NT2/D1 (cell line): Measurements from ENCODE around the gene TMEM203.

Experiments used
- DNase-seq: peaks from one replicate; pipeline ENCODE4 v3.0.0-alpha.2; 2011; ENCODE audit warnings: low read depth, low spot score
- H3K27me3 ChIP-seq: 2 replicates; pipeline ENCODE4 v1.6.0; 2011; ENCODE audit warnings: mild to moderate bottlenecking; ENCODE audit not compliant: insufficient read length, insufficient read depth
- H3K36me3 ChIP-seq: 2 replicates; pipeline ENCODE4 v1.6.1; 2011; ENCODE audit warnings: mild to moderate bottlenecking, low read length, mixed read lengths; ENCODE audit not compliant: insufficient read depth, insufficient read length
- H3K4me1 ChIP-seq: 2 replicates; pipeline ENCODE4 v1.5.1; 2011; ENCODE audit not compliant: insufficient read depth, insufficient read length
- H3K4me3 ChIP-seq: 2 replicates; pipeline ENCODE4 v1.5.1; 2011; ENCODE audit warnings: low read depth; ENCODE audit not compliant: insufficient read length
- H3K9ac ChIP-seq: 2 replicates; pipeline ENCODE4 v1.6.0; 2011; ENCODE audit warnings: low read depth; ENCODE audit not compliant: insufficient read length
- H3K9me3 ChIP-seq: 2 replicates; pipeline ENCODE4 v1.5.1; 2011; ENCODE audit warnings: mild to moderate bottlenecking, low read length; ENCODE audit not compliant: insufficient read depth
- SUZ12 ChIP-seq: IDR thresholded peaks from 2 replicates; pipeline ENCODE4 v1.6.1; 2011; ENCODE audit not compliant: insufficient read length, insufficient read depth; ENCODE audit errors: extremely low read depth
- YY1 ChIP-seq: IDR thresholded peaks from 2 replicates; pipeline ENCODE4 v1.6.1; 2011; ENCODE audit not compliant: insufficient read length, insufficient read depth
- ZNF274 ChIP-seq: IDR thresholded peaks from 2 replicates; pipeline ENCODE4 v1.6.1; 2011; ENCODE audit warnings: mild to moderate bottlenecking, low read depth, low read length

The TMEM203 gene

GRCh38 chr9:137162505-137163364, 42.7 kb downstream of the TMEM203 start:
- no peaks in the 10 kb centered on the region for H3K9me3 ChIP-seq
- no peaks in the 10 kb centered on the region for H3K36me3 ChIP-seq
- H3K4me3 ChIP-seq, result peak overlapping the region; percentile 55
- no peak for TF ChIP-seq SUZ12
- no peak for TF ChIP-seq ZNF274
- no peak for TF ChIP-seq YY1
- H3K9ac ChIP-seq, result peak overlapping the region; percentile 74
- DNase-seq, result no peak
- peaks cover 30% of the 10 kb centered on the region for H3K4me1 ChIP-seq
- H3K27me3 ChIP-seq, result peaks cover 96% of the 10 kb centered on the region

- peak overlapping the region; percentile 42 for H3K9ac ChIP-seq
- H3K36me3 ChIP-seq, result no peaks in the 10 kb centered on the region
- peaks cover 94% of the 10 kb centered on the region for H3K27me3 ChIP-seq
- no peak for TF ChIP-seq ZNF274
- no peak for TF ChIP-seq SUZ12
- no peak for TF ChIP-seq YY1
- no peaks in the 10 kb centered on the region for H3K9me3 ChIP-seq
- peak overlapping the region; percentile 42 for H3K4me3 ChIP-seq
- DNase-seq, result no peak
- peaks cover 34% of the 10 kb centered on the region for H3K4me1 ChIP-seq
Measured at GRCh38 chr9:137161558-137162486, 43.6 kb downstream of the TMEM203 start.

GRCh38 chr9:137160716-137161557, 44.5 kb downstream of the TMEM203 start:
- Histone ChIP-seq H3K9ac (no peak overlapping the region), H3K4me1 (peaks cover 40% of the 10 kb centered on the region), H3K9me3 (no peaks in the 10 kb centered on the region), H3K36me3 (no peaks in the 10 kb centered on the region), H3K27me3 (peaks cover 94% of the 10 kb centered on the region), H3K4me3 (no peak overlapping the region)
- TF ChIP-seq SUZ12, result no peak
- TF ChIP-seq ZNF274, result no peak
- TF ChIP-seq YY1, result no peak
- no peak for DNase-seq

GRCh38 chr9:137160054-137160425, 45.4 kb downstream of the TMEM203 start:
- no peak for TF ChIP-seq ZNF274
- no peak for TF ChIP-seq YY1
- no peak for TF ChIP-seq SUZ12
- no peaks in the 10 kb centered on the region for H3K36me3 ChIP-seq
- no peak overlapping the region for H3K4me3 ChIP-seq
- peaks cover 94% of the 10 kb centered on the region for H3K27me3 ChIP-seq
- H3K4me1 ChIP-seq, result peaks cover 40% of the 10 kb centered on the region
- H3K9ac ChIP-seq, result no peak overlapping the region
- DNase-seq, result no peak
- no peaks in the 10 kb centered on the region for H3K9me3 ChIP-seq

GRCh38 chr9:137159105-137160053, 46.1 kb downstream of the TMEM203 start:
- no peaks in the 10 kb centered on the region for H3K36me3 ChIP-seq
- no peaks in the 10 kb centered on the region for H3K9me3 ChIP-seq
- TF ChIP-seq SUZ12 (no peak), YY1 (no peak), ZNF274 (no peak)
- H3K4me1 ChIP-seq, result peaks cover 40% of the 10 kb centered on the region
- peaks cover 93% of the 10 kb centered on the region for H3K27me3 ChIP-seq
- DNase-seq, result no peak
- no peak overlapping the region for H3K4me3 ChIP-seq
- peak overlapping the region; percentile 50 for H3K9ac ChIP-seq

- H3K9me3 ChIP-seq, result no peaks in the 10 kb centered on the region
- H3K36me3 ChIP-seq, result no peaks in the 10 kb centered on the region
- H3K9ac ChIP-seq, result peak overlapping the region; percentile 50
- no peak overlapping the region for H3K4me3 ChIP-seq
- no peak for DNase-seq
- TF ChIP-seq SUZ12 (no peak), ZNF274 (no peak), YY1 (no peak)
- peaks cover 37% of the 10 kb centered on the region for H3K4me1 ChIP-seq
- peaks cover 86% of the 10 kb centered on the region for H3K27me3 ChIP-seq
Measured at GRCh38 chr9:137158625-137159024, 46.8 kb downstream of the TMEM203 start.
